ENCODE measurements around the gene SLC44A4.
"Not testable (repeated sequence)": the region's sequence is repeated elsewhere in the genome, so short reads cannot be mapped to it uniquely, and the experiment has no call there.

Gene SLC44A4

GRCh38 chr6:31820399-31820798 is 58.4 kb downstream of the SLC44A4 start:
- not testable (repeated sequence) for H3K9me3 ChIP-seq (ENCODE audit: insufficient read depth, low read depth, low read length); H3K36me3 ChIP-seq (ENCODE audit: insufficient read depth, low read depth, low read length); H3K27ac ChIP-seq (ENCODE audit: low read length); H3K27me3 ChIP-seq (ENCODE audit: insufficient read depth, low read length); H3K9ac ChIP-seq (ENCODE audit: low read depth, low read length); H3K4me3 ChIP-seq (ENCODE audit: low read length)
- H3K4me1 ChIP-seq (ENCODE audit: insufficient read depth, low read length) = peaks cover 19% of the 10 kb centered on the region; the same call in 1 of the 2 replicates

- Histone ChIP-seq H3K27me3 (ENCODE audit: insufficient read depth, low read length) (no peaks in the 10 kb centered on the region), H3K4me1 (ENCODE audit: insufficient read depth, low read length) (peaks cover 15% of the 10 kb centered on the region; the same call in 1 of the 2 replicates), H3K36me3 (ENCODE audit: insufficient read depth, low read depth, low read length) (no peaks in the 10 kb centered on the region), H3K9ac (ENCODE audit: low read depth, low read length) (no peak overlapping the region), H3K9me3 (ENCODE audit: insufficient read depth, low read depth, low read length) (no peaks in the 10 kb centered on the region), H3K27ac (ENCODE audit: low read length) (no peak overlapping the region), H3K4me3 (ENCODE audit: low read length) (no peak overlapping the region)
Observed at GRCh38 chr6:31819871-31820299, 58.9 kb downstream of the SLC44A4 start.

GRCh38 chr6:31817929-31818511 is 60.8 kb downstream of the SLC44A4 start:
- H3K27ac ChIP-seq (ENCODE audit: low read length); H3K9me3 ChIP-seq (ENCODE audit: insufficient read depth, low read depth, low read length); H3K36me3 ChIP-seq (ENCODE audit: insufficient read depth, low read depth, low read length); H3K9ac ChIP-seq (ENCODE audit: low read depth, low read length); H3K27me3 ChIP-seq (ENCODE audit: insufficient read depth, low read length): not testable (repeated sequence)
- Histone ChIP-seq H3K4me1 (ENCODE audit: insufficient read depth, low read length) (peaks cover 16% of the 10 kb centered on the region; the same call in 1 of the 2 replicates), H3K4me3 (ENCODE audit: low read length) (peak overlapping the region; percentile 31; the same call in 1 of the 2 replicates)

GRCh38 chr6:31817133-31817928 is 61.5 kb downstream of the SLC44A4 start:
- H3K9ac ChIP-seq (ENCODE audit: low read depth, low read length); H3K27me3 ChIP-seq (ENCODE audit: insufficient read depth, low read length); H3K27ac ChIP-seq (ENCODE audit: low read length); H3K36me3 ChIP-seq (ENCODE audit: insufficient read depth, low read depth, low read length); H3K9me3 ChIP-seq (ENCODE audit: insufficient read depth, low read depth, low read length): not testable (repeated sequence)
- Histone ChIP-seq H3K4me3 (ENCODE audit: low read length) (peak overlapping the region; percentile 31; the same call in 1 of the 2 replicates), H3K4me1 (ENCODE audit: insufficient read depth, low read length) (peaks cover 12% of the 10 kb centered on the region; the same call in 1 of the 2 replicates)

DNA sequence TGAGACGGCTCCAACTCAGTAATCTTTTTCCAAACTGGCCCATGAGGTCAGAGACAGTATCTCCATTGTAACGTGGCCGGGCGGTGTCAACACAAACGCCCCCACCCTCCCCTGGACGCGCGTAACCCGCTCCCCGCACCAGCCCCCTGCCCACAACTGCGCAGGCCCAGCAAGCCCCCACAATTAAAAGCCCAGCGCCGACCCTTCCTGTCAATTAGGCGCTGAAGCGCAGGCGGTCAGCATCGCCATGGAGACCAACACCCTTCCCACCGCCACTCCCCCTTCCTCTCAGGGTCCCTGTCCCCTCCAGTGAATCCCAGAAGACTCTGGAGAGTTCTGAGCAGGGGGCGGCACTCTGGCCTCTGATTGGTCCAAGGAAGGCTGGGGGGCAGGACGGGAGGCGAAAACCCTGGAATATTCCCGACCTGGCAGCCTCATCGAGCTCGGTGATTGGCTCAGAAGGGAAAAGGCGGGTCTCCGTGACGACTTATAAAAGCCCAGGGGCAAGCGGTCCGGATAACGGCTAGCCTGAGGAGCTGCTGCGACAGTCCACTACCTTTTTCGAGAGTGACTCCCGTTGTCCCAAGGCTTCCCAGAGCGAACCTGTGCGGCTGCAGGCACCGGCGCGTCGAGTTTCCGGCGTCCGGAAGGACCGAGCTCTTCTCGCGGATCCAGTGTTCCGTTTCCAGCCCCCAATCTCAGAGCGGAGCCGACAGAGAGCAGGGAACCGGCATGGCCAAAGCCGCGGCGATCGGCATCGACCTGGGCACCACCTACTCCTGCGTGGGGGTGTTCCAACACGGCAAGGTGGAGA is 63.6 kb downstream of the SLC44A4 start, which contains the start of the genes HSPA1A and HSPA1L:
TSS of gene HSPA1A (plus strand) at position 519 of the 814 bp plus-strand sequence. CDS start at position 733, 214 bp downstream.
TSS of gene HSPA1L (minus strand) at position 259 of the 814 bp plus-strand sequence. CDS start 3,311 bp downstream, outside the sequence.
- H3K27ac ChIP-seq (ENCODE audit: low read length) = peak within 1 kb of the TSS; percentile 96
- H3K4me3 ChIP-seq (ENCODE audit: low read length) = peak within 1 kb of the TSS; percentile 88
- H3K9ac ChIP-seq (ENCODE audit: low read depth, low read length) = peak within 1 kb of the TSS; percentile 93; the same call in 1 of the 2 replicates

DNA sequence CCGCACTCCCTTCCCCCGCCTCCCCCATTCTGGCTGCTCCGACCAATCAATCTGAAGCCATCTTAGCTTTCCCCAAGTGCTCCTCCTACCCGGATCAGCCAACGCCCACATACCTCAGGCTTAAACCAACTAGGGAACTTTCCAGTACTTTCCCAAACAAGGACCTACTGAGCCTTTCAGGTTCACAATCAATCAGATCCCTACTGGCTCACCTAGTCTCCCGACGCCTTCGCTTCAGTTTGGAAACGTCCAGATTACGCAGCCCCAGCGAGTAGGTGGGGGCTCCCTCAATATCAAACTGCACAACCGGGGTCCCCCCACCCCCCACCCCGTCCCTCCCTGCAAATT is 64.1 kb downstream of the SLC44A4 start:
- Histone ChIP-seq H3K4me1 (ENCODE audit: insufficient read depth, low read length) (peaks cover 7% of the 10 kb centered on the region; the same call in 1 of the 2 replicates), H3K9me3 (ENCODE audit: insufficient read depth, low read depth, low read length) (no peaks in the 10 kb centered on the region), H3K9ac (ENCODE audit: low read depth, low read length) (peak overlapping the region; percentile 93; the same call in 1 of the 2 replicates), H3K36me3 (ENCODE audit: insufficient read depth, low read depth, low read length) (no peaks in the 10 kb centered on the region), H3K4me3 (ENCODE audit: low read length) (peak overlapping the region; percentile 88), H3K27ac (ENCODE audit: low read length) (peak overlapping the region; percentile 96), H3K27me3 (ENCODE audit: insufficient read depth, low read length) (no peaks in the 10 kb centered on the region)

More for the DNA sequence above, 63.6 kb downstream of the SLC44A4 start, which contains the start of the genes HSPA1A and HSPA1L:
- Histone ChIP-seq H3K36me3 (ENCODE audit: insufficient read depth, low read depth, low read length) (no peaks in the 10 kb centered on the region), H3K27me3 (ENCODE audit: insufficient read depth, low read length) (no peaks in the 10 kb centered on the region), H3K9me3 (ENCODE audit: insufficient read depth, low read depth, low read length) (no peaks in the 10 kb centered on the region), H3K4me1 (ENCODE audit: insufficient read depth, low read length) (peaks cover 7% of the 10 kb centered on the region; the same call in 1 of the 2 replicates)

DNA sequence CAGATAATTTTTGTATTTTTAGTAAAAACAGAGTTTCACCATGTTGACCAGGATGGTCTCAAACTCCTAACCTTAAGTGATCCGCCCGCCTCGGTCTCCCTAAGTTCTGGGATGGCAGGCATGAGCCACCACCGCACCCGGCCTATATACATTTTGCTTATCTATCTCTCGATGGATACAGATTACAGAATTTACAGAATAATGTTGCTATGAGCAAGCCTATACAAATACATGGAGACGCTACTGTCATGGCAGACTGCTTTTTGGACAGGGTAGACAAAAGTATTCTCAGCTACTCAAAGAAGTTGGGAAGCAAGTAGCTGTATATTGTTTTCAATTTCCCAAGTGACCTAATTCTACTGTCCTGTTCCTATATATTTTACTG is 65.3 kb downstream of the SLC44A4 start:
- no peak overlapping the region for H3K27ac ChIP-seq (ENCODE audit: low read length)
- peak overlapping the region; percentile 71; the same call in 1 of the 2 replicates for H3K9ac ChIP-seq (ENCODE audit: low read depth, low read length)
- H3K4me1 ChIP-seq (ENCODE audit: insufficient read depth, low read length) = peaks cover 7% of the 10 kb centered on the region; the same call in 1 of the 2 replicates
- H3K27me3 ChIP-seq (ENCODE audit: insufficient read depth, low read length) = no peaks in the 10 kb centered on the region
- no peaks in the 10 kb centered on the region for H3K36me3 ChIP-seq (ENCODE audit: insufficient read depth, low read depth, low read length)
- no peaks in the 10 kb centered on the region for H3K9me3 ChIP-seq (ENCODE audit: insufficient read depth, low read depth, low read length)
- peak overlapping the region; percentile 56 for H3K4me3 ChIP-seq (ENCODE audit: low read length)

Measured in iPS-20b (cell line).